Vagina (tissue), 2 donors: ENCODE measurements around the gene ZNF331.

Experiments
- CTCF ChIP-seq, 3 experiments: fragments of 450-650 bp in 2 of 3; fragments of 200-600 bp in 1 of 3; sonication (generic) in 1 of 3; IDR thresholded peaks; one replicate each; pipeline ENCODE4 v1.5.1; 2017 to 2019; ENCODE audit warnings: antibody characterized with exemption in 3 of 3, mild to moderate bottlenecking in 2 of 3, moderate library complexity in 2 of 3
- POLR2AphosphoS5 ChIP-seq, 2 donors: sonication (generic); formaldehyde crosslinking; IDR thresholded peaks; one replicate each; pipeline ENCODE4 v1.9.0; 2017; ENCODE audit warnings: antibody characterized with exemption in 2 of 2, mild to moderate bottlenecking in 2 of 2, low read depth in 1 of 2; ENCODE audit not compliant: insufficient read depth in 1 of 2

- TF ChIP-seq CTCF (IDR thresholded peaks at IDR 0.05) = no peak
- no peak for TF ChIP-seq POLR2AphosphoS5 (IDR thresholded peaks at IDR 0.05; ENCODE audit: insufficient read depth in 1 of 2, low read depth in 1 of 2)
These were observed 70.4 kb downstream of the ZNF331 start for GRCh38 chr19:53608381-53608780.
